ENCODE results near the gene PRMT1.

- TF ChIP-seq CTCF (IDR thresholded peaks at IDR 0.05; ENCODE audit: poor library complexity, severe bottlenecking): no peak
- TF ChIP-seq SMC3 (conservative IDR thresholded peaks at IDR 0.05; ENCODE audit: poor library complexity): no peak
- TF ChIP-seq TAF1 (IDR thresholded peaks at IDR 0.05; ENCODE audit: low read depth): no peak
- TF ChIP-seq EZH2 (IDR thresholded peaks at IDR 0.05; ENCODE audit: borderline replicate concordance, insufficient read depth, low read length, poor library complexity, severe bottlenecking): no peak
- TF ChIP-seq MXI1 (conservative IDR thresholded peaks at IDR 0.05; ENCODE audit: poor library complexity, severe bottlenecking): no peak
- no peak for TF ChIP-seq POLR2AphosphoS5 (IDR thresholded peaks at IDR 0.05)
- no peak for TF ChIP-seq EP300 (conservative IDR thresholded peaks at IDR 0.05; ENCODE audit: poor library complexity, severe bottlenecking)
Observed at GRCh38 chr19:49658139-49658517, 18.9 kb upstream of the PRMT1 start.
